Measurements from ENCODE around the gene TGFBR3.
"Not testable (repeated sequence)": the region's sequence is repeated elsewhere in the genome, so short reads cannot be mapped to it uniquely, and the experiment has no call there.

Gene TGFBR3

GRCh38 chr1:91854852-91855534, 31.0 kb downstream of the TGFBR3 start:
- Histone ChIP-seq H3K36me3 (replicated peaks in 1 of 2; ENCODE audit: control insufficient read depth in 2 of 2, insufficient read depth in 2 of 2, low read length in 2 of 2) (no peaks in the 10 kb centered on the region), H3K27ac (replicated peaks; ENCODE audit: low read length) (no peak overlapping the region), H3K4me2 (ENCODE audit: insufficient read depth, low read length, poor library complexity, severe bottlenecking) (no peak overlapping the region), H2AFZ (ENCODE audit: low read length) (no peak overlapping the region), H3K9me3 (replicated peaks in 1 of 2; ENCODE audit: control insufficient read depth in 2 of 2, insufficient read depth in 1 of 2, low read depth in 1 of 2, low read length in 2 of 2) (no peaks in the 10 kb centered on the region), H3K23ac (ENCODE audit: low read depth, low read length, poor library complexity) (no peak overlapping the region), H3K4me1 (ENCODE audit: control insufficient read depth in 2 of 2, insufficient read depth in 1 of 2, low read depth in 1 of 2, low read length in 2 of 2) (no peaks in the 10 kb centered on the region), H4K8ac (ENCODE audit: low read depth, low read length) (no peak overlapping the region), H4K91ac (ENCODE audit: low read depth, low read length, poor library complexity) (no peak overlapping the region), H3K18ac (ENCODE audit: low read length) (no peak overlapping the region), H2BK12ac (ENCODE audit: low read length) (no peak overlapping the region), H2BK120ac (ENCODE audit: low read depth, low read length) (no peak overlapping the region), H2BK5ac (ENCODE audit: low read length) (no peak overlapping the region), H3K14ac (ENCODE audit: low read length) (no peak overlapping the region), H3K79me1 (ENCODE audit: low read depth, low read length) (no peaks in the 10 kb centered on the region), H3K27me3 (ENCODE audit: control insufficient read depth in 3 of 3, insufficient read depth in 3 of 3, low read depth in 1 of 3, low read length in 3 of 3) (no peaks in the 10 kb centered on the region), H3K4ac (ENCODE audit: low read length) (no peak overlapping the region), H2BK15ac (ENCODE audit: low read length) (no peak overlapping the region), H2AK5ac (ENCODE audit: low read depth, low read length) (no peak overlapping the region), H3K4me3 (ENCODE audit: low read length in 2 of 2) (no peak overlapping the region), H3K9ac (ENCODE audit: low read depth, low read length, poor library complexity) (no peak overlapping the region)
- WGBS, 2 donors (ENCODE audit: extremely low coverage in 2 of 2, insufficient read length in 2 of 2, insufficient replicate concordance in 1 of 2) = no CpG with 5 or more reads among the region's 3 CpGs
- no peak for DNase-seq (ENCODE audit: low spot score)

- H2BK15ac ChIP-seq (ENCODE audit: low read length) = no peak overlapping the region
- H2AK5ac ChIP-seq (ENCODE audit: low read depth, low read length) = no peak overlapping the region
- H2BK5ac ChIP-seq (ENCODE audit: low read length) = no peak overlapping the region
- no peaks in the 10 kb centered on the region for H3K9me3 ChIP-seq (replicated peaks in 1 of 2; ENCODE audit: control insufficient read depth in 2 of 2, insufficient read depth in 1 of 2, low read depth in 1 of 2, low read length in 2 of 2)
- no peak overlapping the region for H3K9ac ChIP-seq (ENCODE audit: low read depth, low read length, poor library complexity)
- H2AFZ ChIP-seq (ENCODE audit: low read length) = no peak overlapping the region
- no peak overlapping the region for H2BK12ac ChIP-seq (ENCODE audit: low read length)
- H3K27me3 ChIP-seq (ENCODE audit: control insufficient read depth in 3 of 3, insufficient read depth in 3 of 3, low read depth in 1 of 3, low read length in 3 of 3) = no peaks in the 10 kb centered on the region
- WGBS, 2 donors (ENCODE audit: extremely low coverage in 2 of 2, insufficient read length in 2 of 2, insufficient replicate concordance in 1 of 2) = no CpG with 5 or more reads among the region's 7 CpGs
- no peaks in the 10 kb centered on the region for H3K36me3 ChIP-seq (replicated peaks in 1 of 2; ENCODE audit: control insufficient read depth in 2 of 2, insufficient read depth in 2 of 2, low read length in 2 of 2)
- no peak overlapping the region for H3K18ac ChIP-seq (ENCODE audit: low read length)
- no peak overlapping the region for H2BK120ac ChIP-seq (ENCODE audit: low read depth, low read length)
- DNase-seq (ENCODE audit: low spot score) = no peak
- H3K27ac ChIP-seq (replicated peaks; ENCODE audit: low read length) = no peak overlapping the region
- H3K4me3 ChIP-seq (ENCODE audit: low read length in 2 of 2) = no peak overlapping the region
- H3K4me2 ChIP-seq (ENCODE audit: insufficient read depth, low read length, poor library complexity, severe bottlenecking) = no peak overlapping the region
- no peaks in the 10 kb centered on the region for H3K79me1 ChIP-seq (ENCODE audit: low read depth, low read length)
- no peaks in the 10 kb centered on the region for H3K4me1 ChIP-seq (ENCODE audit: control insufficient read depth in 2 of 2, insufficient read depth in 1 of 2, low read depth in 1 of 2, low read length in 2 of 2)
- no peak overlapping the region for H3K23ac ChIP-seq (ENCODE audit: low read depth, low read length, poor library complexity)
- no peak overlapping the region for H4K91ac ChIP-seq (ENCODE audit: low read depth, low read length, poor library complexity)
- H3K4ac ChIP-seq (ENCODE audit: low read length) = no peak overlapping the region
- H3K14ac ChIP-seq (ENCODE audit: low read length) = no peak overlapping the region
- H4K8ac ChIP-seq (ENCODE audit: low read depth, low read length) = no peak overlapping the region
Observed at GRCh38 chr1:91853397-91853796, 32.6 kb downstream of the TGFBR3 start.

- not testable (repeated sequence) for H2AK5ac ChIP-seq (ENCODE audit: low read depth, low read length); H3K23ac ChIP-seq (ENCODE audit: low read depth, low read length, poor library complexity); H2BK5ac ChIP-seq (ENCODE audit: low read length); H4K8ac ChIP-seq (ENCODE audit: low read depth, low read length); H3K79me1 ChIP-seq (ENCODE audit: low read depth, low read length); H3K36me3 ChIP-seq (replicated peaks in 1 of 2; ENCODE audit: control insufficient read depth in 2 of 2, insufficient read depth in 2 of 2, low read length in 2 of 2); H2AFZ ChIP-seq (ENCODE audit: low read length); H3K4ac ChIP-seq (ENCODE audit: low read length); H4K91ac ChIP-seq (ENCODE audit: low read depth, low read length, poor library complexity); H2BK15ac ChIP-seq (ENCODE audit: low read length); H3K18ac ChIP-seq (ENCODE audit: low read length); H2BK12ac ChIP-seq (ENCODE audit: low read length); H3K9me3 ChIP-seq (replicated peaks in 1 of 2; ENCODE audit: control insufficient read depth in 2 of 2, insufficient read depth in 1 of 2, low read depth in 1 of 2, low read length in 2 of 2); H3K9ac ChIP-seq (ENCODE audit: low read depth, low read length, poor library complexity); H3K4me2 ChIP-seq (ENCODE audit: insufficient read depth, low read length, poor library complexity, severe bottlenecking); DNase-seq (ENCODE audit: low spot score); H3K27ac ChIP-seq (replicated peaks; ENCODE audit: low read length); H3K27me3 ChIP-seq (ENCODE audit: control insufficient read depth in 3 of 3, insufficient read depth in 3 of 3, low read depth in 1 of 3, low read length in 3 of 3); H2BK120ac ChIP-seq (ENCODE audit: low read depth, low read length); H3K4me1 ChIP-seq (ENCODE audit: control insufficient read depth in 2 of 2, insufficient read depth in 1 of 2, low read depth in 1 of 2, low read length in 2 of 2)
- H3K14ac ChIP-seq (ENCODE audit: low read length) = peak overlapping the region; percentile 0
- no CpG with 5 or more reads among the region's 5 CpGs for WGBS, 2 donors (ENCODE audit: extremely low coverage in 2 of 2, insufficient read length in 2 of 2, insufficient replicate concordance in 1 of 2)
- peak overlapping the region in 1 of 2 donors; percentile 16 for H3K4me3 ChIP-seq (ENCODE audit: low read length in 2 of 2)
Observed at GRCh38 chr1:91852011-91852410, 33.9 kb downstream of the TGFBR3 start.

GRCh38 chr1:91851130-91852010, 34.6 kb downstream of the TGFBR3 start:
- H3K4ac ChIP-seq (ENCODE audit: low read length) = no peak overlapping the region
- H2BK15ac ChIP-seq (ENCODE audit: low read length) = no peak overlapping the region
- no peak overlapping the region for H3K9ac ChIP-seq (ENCODE audit: low read depth, low read length, poor library complexity)
- no peak overlapping the region for H2AK5ac ChIP-seq (ENCODE audit: low read depth, low read length)
- no peak overlapping the region for H3K14ac ChIP-seq (ENCODE audit: low read length)
- no peaks in the 10 kb centered on the region for H3K4me1 ChIP-seq (ENCODE audit: control insufficient read depth in 2 of 2, insufficient read depth in 1 of 2, low read depth in 1 of 2, low read length in 2 of 2)
- no peaks in the 10 kb centered on the region for H3K27me3 ChIP-seq (ENCODE audit: control insufficient read depth in 3 of 3, insufficient read depth in 3 of 3, low read depth in 1 of 3, low read length in 3 of 3)
- no peak overlapping the region for H3K27ac ChIP-seq (replicated peaks; ENCODE audit: low read length)
- no peak overlapping the region for H2BK12ac ChIP-seq (ENCODE audit: low read length)
- H4K91ac ChIP-seq (ENCODE audit: low read depth, low read length, poor library complexity) = no peak overlapping the region
- no peak overlapping the region for H4K8ac ChIP-seq (ENCODE audit: low read depth, low read length)
- no peaks in the 10 kb centered on the region for H3K9me3 ChIP-seq (replicated peaks in 1 of 2; ENCODE audit: control insufficient read depth in 2 of 2, insufficient read depth in 1 of 2, low read depth in 1 of 2, low read length in 2 of 2)
- H3K23ac ChIP-seq (ENCODE audit: low read depth, low read length, poor library complexity) = no peak overlapping the region
- no peak overlapping the region for H3K4me3 ChIP-seq (ENCODE audit: low read length in 2 of 2)
- H2BK120ac ChIP-seq (ENCODE audit: low read depth, low read length) = no peak overlapping the region
- no peaks in the 10 kb centered on the region for H3K36me3 ChIP-seq (replicated peaks in 1 of 2; ENCODE audit: control insufficient read depth in 2 of 2, insufficient read depth in 2 of 2, low read length in 2 of 2)
- H2BK5ac ChIP-seq (ENCODE audit: low read length) = no peak overlapping the region
- no peaks in the 10 kb centered on the region for H3K79me1 ChIP-seq (ENCODE audit: low read depth, low read length)
- peak overlapping the region; percentile 20 for H2AFZ ChIP-seq (ENCODE audit: low read length)
- WGBS, 2 donors (ENCODE audit: extremely low coverage in 2 of 2, insufficient read length in 2 of 2, insufficient replicate concordance in 1 of 2) = no CpG with 5 or more reads among the region's 13 CpGs
- no peak overlapping the region for H3K4me2 ChIP-seq (ENCODE audit: insufficient read depth, low read length, poor library complexity, severe bottlenecking)
- no peak for DNase-seq (ENCODE audit: low spot score)
- no peak overlapping the region for H3K18ac ChIP-seq (ENCODE audit: low read length)

Data from neuronal stem cell (in vitro differentiated cells).